HG03196 (cell line): Measurements from ENCODE around the gene TRAF2.
"Not testable (repeated sequence)": the region's sequence is repeated elsewhere in the genome, so short reads cannot be mapped to it uniquely, and the experiment has no call there.

Experiments
- ATAC-seq: cut with Tn5 transposase; IDR thresholded peaks from one replicate; pipeline ENCODE4 v1.9.1; 2021; ENCODE audit not compliant: unreplicated experiment

Gene TRAF2

GRCh38 chr9:136881691-136882108, 4.6 kb upstream of the TRAF2 start:
- ATAC-seq: no peak

- no peak for ATAC-seq
Measured at GRCh38 chr9:136882109-136882946, 4.0 kb upstream of the TRAF2 start.

GRCh38 chr9:136882947-136883283, 3.4 kb upstream of the TRAF2 start:
- not testable (repeated sequence) for ATAC-seq

GRCh38 chr9:136883670-136884069, 2.6 kb upstream of the TRAF2 start:
- not testable (repeated sequence) for ATAC-seq

- ATAC-seq: no peak
Measured at GRCh38 chr9:136886610-136887597, 588 bp downstream of the TRAF2 start.

GRCh38 chr9:136888454-136888853, 2.1 kb downstream of the TRAF2 start:
- no peak for ATAC-seq

- ATAC-seq: no peak
Measured at GRCh38 chr9:136889858-136890257, 3.5 kb downstream of the TRAF2 start.

GRCh38 chr9:136890661-136891060, 4.3 kb downstream of the TRAF2 start:
- no peak for ATAC-seq

- no peak for ATAC-seq
Measured at GRCh38 chr9:136896027-136896426, 9.7 kb downstream of the TRAF2 start.

GRCh38 chr9:136898483-136899100, 12.3 kb downstream of the TRAF2 start:
- no peak for ATAC-seq

- no peak for ATAC-seq
Measured at GRCh38 chr9:136899196-136899595, 12.9 kb downstream of the TRAF2 start.

GRCh38 chr9:136900556-136900955, 14.2 kb downstream of the TRAF2 start:
- ATAC-seq: no peak

GRCh38 chr9:136900988-136901515, 14.7 kb downstream of the TRAF2 start:
- ATAC-seq: no peak

- ATAC-seq: peak; percentile 41
Measured at GRCh38 chr9:136901516-136902258, 15.4 kb downstream of the TRAF2 start.

GRCh38 chr9:136902259-136902821, 16.0 kb downstream of the TRAF2 start:
- peak; percentile 56 for ATAC-seq

GRCh38 chr9:136903041-136903554, 16.8 kb downstream of the TRAF2 start:
- ATAC-seq: no peak

GRCh38 chr9:136906266-136906665, 19.9 kb downstream of the TRAF2 start:
- no peak for ATAC-seq

- ATAC-seq: no peak
Measured at GRCh38 chr9:136907011-136907914, 20.9 kb downstream of the TRAF2 start.
